ENCODE data around the gene POLE4. TPM values are rescaled to one million over a fixed set of nuclear protein-coding genes. Genes with fewer than 3 reads are reported as not detected.

Gene POLE4
- polyA plus RNA-seq, 1 of the 3 experiments (the other 2 are of a cell fraction) = 42.1 TPM

DNA sequence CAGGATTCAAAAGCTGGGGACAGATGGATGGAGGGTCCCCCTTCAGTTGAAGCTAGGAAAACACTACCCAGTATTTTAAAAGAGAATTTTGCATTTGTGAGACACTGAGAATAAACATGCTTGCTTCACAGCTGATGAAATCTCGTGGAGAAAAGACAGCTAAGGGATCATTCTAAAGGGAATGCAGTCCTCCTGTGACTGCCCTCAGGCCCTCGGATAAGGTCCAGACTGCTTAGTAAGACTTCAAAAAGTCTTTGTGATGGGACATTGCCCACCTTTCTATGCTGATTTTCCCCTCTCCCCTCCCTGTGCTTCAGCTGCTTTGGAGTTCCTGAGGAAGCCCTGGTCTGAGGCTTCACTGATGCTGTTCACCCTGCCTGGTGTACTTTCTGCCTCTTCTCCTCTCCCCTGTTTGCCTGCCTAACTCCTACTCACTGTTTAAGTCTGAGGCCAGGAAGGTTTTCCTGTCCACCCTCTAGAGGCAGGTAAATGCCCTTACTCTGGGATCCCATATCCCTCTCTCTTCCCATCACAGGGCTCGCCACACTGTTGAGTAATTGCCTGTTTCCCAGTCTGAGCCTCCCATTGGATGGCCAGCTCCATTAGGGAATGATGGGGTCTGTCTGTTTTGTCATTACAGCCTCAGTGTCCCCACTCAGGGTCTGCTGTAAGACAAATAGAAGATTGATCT is 26.6 kb downstream of the POLE4 start:
- POLR2A ChIA-PET = interaction anchor here (0.7 kb wide), 1 partner anchor 18 kb away, joined by 3 read pairs; no protein-coding TSS in a partner anchor
- Histone ChIP-seq H3K9me2 (no peaks in the 10 kb centered on the region), H3K79me2 (ENCODE audit: insufficient read depth) (no peaks in the 10 kb centered on the region), H3K9ac (no peak overlapping the region), H3K4me2 (no peak overlapping the region), H3K27me3 (ENCODE audit: insufficient read depth) (no peaks in the 10 kb centered on the region), H3K9me3 (no peaks in the 10 kb centered on the region), H2AFZ (ENCODE audit: low read depth) (no peak overlapping the region), H4K20me1 (ENCODE audit: insufficient read depth) (no peaks in the 10 kb centered on the region), H3K36me3 (replicated peaks in 1 of 2; ENCODE audit: control insufficient read depth in 1 of 2, insufficient read depth in 2 of 2, low read length in 1 of 2) (no peaks in the 10 kb centered on the region), H3K4me3 (ENCODE audit: low read depth in 2 of 2, low read length in 1 of 2) (no peak overlapping the region), H3F3A (replicated peaks; ENCODE audit: insufficient read depth) (no peaks in the 10 kb centered on the region), H3K4me1 (ENCODE audit: control insufficient read depth in 1 of 2, insufficient read depth in 2 of 2, low read depth in 1 of 2, low read length in 1 of 2) (peaks cover 0 to 24% of the 10 kb centered on the region in 2 experiments; a peak in 2 of 4 replicates), H3K27ac (ENCODE audit: low read depth in 2 of 2, low read length in 1 of 2) (no peak overlapping the region; a peak in 1 of 4 replicates)
- TF ChIP-seq, protein P1, sequence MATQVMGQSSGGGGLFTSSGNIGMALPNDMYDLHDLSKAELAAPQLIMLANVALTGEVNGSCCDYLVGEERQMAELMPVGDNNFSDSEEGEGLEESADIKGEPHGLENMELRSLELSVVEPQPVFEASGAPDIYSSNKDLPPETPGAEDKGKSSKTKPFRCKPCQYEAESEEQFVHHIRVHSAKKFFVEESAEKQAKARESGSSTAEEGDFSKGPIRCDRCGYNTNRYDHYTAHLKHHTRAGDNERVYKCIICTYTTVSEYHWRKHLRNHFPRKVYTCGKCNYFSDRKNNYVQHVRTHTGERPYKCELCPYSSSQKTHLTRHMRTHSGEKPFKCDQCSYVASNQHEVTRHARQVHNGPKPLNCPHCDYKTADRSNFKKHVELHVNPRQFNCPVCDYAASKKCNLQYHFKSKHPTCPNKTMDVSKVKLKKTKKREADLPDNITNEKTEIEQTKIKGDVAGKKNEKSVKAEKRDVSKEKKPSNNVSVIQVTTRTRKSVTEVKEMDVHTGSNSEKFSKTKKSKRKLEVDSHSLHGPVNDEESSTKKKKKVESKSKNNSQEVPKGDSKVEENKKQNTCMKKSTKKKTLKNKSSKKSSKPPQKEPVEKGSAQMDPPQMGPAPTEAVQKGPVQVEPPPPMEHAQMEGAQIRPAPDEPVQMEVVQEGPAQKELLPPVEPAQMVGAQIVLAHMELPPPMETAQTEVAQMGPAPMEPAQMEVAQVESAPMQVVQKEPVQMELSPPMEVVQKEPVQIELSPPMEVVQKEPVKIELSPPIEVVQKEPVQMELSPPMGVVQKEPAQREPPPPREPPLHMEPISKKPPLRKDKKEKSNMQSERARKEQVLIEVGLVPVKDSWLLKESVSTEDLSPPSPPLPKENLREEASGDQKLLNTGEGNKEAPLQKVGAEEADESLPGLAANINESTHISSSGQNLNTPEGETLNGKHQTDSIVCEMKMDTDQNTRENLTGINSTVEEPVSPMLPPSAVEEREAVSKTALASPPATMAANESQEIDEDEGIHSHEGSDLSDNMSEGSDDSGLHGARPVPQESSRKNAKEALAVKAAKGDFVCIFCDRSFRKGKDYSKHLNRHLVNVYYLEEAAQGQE (IDR thresholded peaks at IDR 0.05; ENCODE audit: low read depth, low read length) = no peak
- no peak for TF ChIP-seq RXRA (IDR thresholded peaks at IDR 0.05; ENCODE audit: borderline replicate concordance, low read depth)
- no peak for TF ChIP-seq TAF1 (IDR thresholded peaks at IDR 0.05; ENCODE audit: borderline replicate concordance, low read depth, low read length)
- TF ChIP-seq GATA2 (CRISPR knock-in tag; IDR thresholded peaks at IDR 0.05) = no peak
- TF ChIP-seq, protein P2, sequence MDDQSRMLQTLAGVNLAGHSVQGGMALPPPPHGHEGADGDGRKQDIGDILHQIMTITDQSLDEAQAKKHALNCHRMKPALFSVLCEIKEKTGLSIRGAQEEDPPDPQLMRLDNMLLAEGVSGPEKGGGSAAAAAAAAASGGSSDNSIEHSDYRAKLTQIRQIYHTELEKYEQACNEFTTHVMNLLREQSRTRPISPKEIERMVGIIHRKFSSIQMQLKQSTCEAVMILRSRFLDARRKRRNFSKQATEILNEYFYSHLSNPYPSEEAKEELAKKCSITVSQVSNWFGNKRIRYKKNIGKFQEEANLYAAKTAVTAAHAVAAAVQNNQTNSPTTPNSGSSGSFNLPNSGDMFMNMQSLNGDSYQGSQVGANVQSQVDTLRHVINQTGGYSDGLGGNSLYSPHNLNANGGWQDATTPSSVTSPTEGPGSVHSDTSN (IDR thresholded peaks at IDR 0.05) = no peak
- no peak for TF ChIP-seq JUND (IDR thresholded peaks at IDR 0.05)
- CTCF ChIA-PET = interaction anchor here (0.8 to 4.7 kb wide), 7 partner anchors 9 to 271 kb away, joined by 3 to 33 read pairs (median 4); no protein-coding TSS in a partner anchor
- peak; percentile 11 for DNase-seq
- 61% methylated on average over 3 of the region's 3 CpGs for WGBS (ENCODE audit: low lambda C conversion rate)

DNA sequence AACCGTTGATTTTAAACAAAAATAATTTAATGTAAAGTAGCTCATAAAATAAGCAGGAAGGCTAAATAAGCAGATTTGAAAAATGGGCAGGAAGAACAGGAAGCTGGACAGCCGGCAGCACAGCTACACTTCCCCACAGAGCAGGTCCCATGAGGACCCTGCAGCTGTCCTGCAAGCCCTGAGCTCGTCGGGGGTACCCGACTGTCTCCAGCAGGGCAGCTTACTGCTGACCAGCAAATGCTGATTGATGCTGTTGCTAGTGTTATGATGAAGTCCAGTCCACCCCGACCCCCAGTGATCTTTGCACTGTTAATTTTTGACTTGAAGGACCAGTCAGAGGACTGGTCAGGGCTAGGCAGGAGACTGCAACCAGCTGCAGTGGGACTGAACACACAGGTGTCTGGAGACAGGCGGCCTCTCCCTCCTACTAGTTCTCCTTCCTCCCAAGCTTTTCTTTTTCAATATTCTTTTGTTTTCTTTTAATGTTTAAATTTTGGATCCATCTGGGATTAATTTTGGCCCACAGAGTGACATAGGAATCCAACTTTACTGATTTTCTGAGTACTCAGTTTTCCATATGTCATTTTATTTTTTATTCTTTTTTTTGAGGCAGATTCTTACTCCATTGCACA is 27.7 kb downstream of the POLE4 start:
- POLR2A ChIA-PET = no interaction called here
- Histone ChIP-seq H3K4me2 (no peak overlapping the region), H3K4me1 (ENCODE audit: control insufficient read depth in 1 of 2, insufficient read depth in 2 of 2, low read depth in 1 of 2, low read length in 1 of 2) (peaks cover 0 to 24% of the 10 kb centered on the region in 2 experiments; a peak in 2 of 4 replicates), H3K9me3 (no peaks in the 10 kb centered on the region), H3K9ac (no peak overlapping the region), H3K9me2 (no peaks in the 10 kb centered on the region), H3K79me2 (ENCODE audit: insufficient read depth) (no peaks in the 10 kb centered on the region), H2AFZ (ENCODE audit: low read depth) (no peak overlapping the region), H3K4me3 (ENCODE audit: low read depth in 2 of 2, low read length in 1 of 2) (no peak overlapping the region), H3K27me3 (ENCODE audit: insufficient read depth) (no peaks in the 10 kb centered on the region), H3F3A (replicated peaks; ENCODE audit: insufficient read depth) (no peaks in the 10 kb centered on the region), H4K20me1 (ENCODE audit: insufficient read depth) (no peaks in the 10 kb centered on the region), H3K27ac (ENCODE audit: low read depth in 2 of 2, low read length in 1 of 2) (no peak overlapping the region), H3K36me3 (replicated peaks in 1 of 2; ENCODE audit: control insufficient read depth in 1 of 2, insufficient read depth in 2 of 2, low read length in 1 of 2) (no peaks in the 10 kb centered on the region)
- WGBS (ENCODE audit: low lambda C conversion rate) = 67% methylated on average over 3 of the region's 7 CpGs
- DNase-seq = peak; percentile 10
- TF ChIP-seq CHD2 (IDR thresholded peaks at IDR 0.05; ENCODE audit: low read length, partially characterized antibody) (no peak), TAF1 (IDR thresholded peaks at IDR 0.05; ENCODE audit: borderline replicate concordance, low read depth, low read length) (no peak), ELF1 (IDR thresholded peaks at IDR 0.05) (no peak), SIN3A (IDR thresholded peaks at IDR 0.05; ENCODE audit: borderline replicate concordance, low read depth, low read length) (no peak), SMC3 (IDR thresholded peaks at IDR 0.05; ENCODE audit: low read depth, low read length) (no peak), RFX5 (IDR thresholded peaks at IDR 0.05; ENCODE audit: low read length) (no peak), FOSL2 (IDR thresholded peaks at IDR 0.05; ENCODE audit: borderline replicate concordance, low read depth) (no peak), MXI1 (IDR thresholded peaks at IDR 0.05; ENCODE audit: low read depth, low read length) (no peak), EP300 (IDR thresholded peaks at IDR 0.05; ENCODE audit: borderline replicate concordance in 1 of 2, low read depth in 1 of 2, low read length in 1 of 2) (no peak), FOXM1 (IDR thresholded peaks at IDR 0.05; ENCODE audit: low read depth) (no peak)
- TF ChIP-seq, protein P3, sequence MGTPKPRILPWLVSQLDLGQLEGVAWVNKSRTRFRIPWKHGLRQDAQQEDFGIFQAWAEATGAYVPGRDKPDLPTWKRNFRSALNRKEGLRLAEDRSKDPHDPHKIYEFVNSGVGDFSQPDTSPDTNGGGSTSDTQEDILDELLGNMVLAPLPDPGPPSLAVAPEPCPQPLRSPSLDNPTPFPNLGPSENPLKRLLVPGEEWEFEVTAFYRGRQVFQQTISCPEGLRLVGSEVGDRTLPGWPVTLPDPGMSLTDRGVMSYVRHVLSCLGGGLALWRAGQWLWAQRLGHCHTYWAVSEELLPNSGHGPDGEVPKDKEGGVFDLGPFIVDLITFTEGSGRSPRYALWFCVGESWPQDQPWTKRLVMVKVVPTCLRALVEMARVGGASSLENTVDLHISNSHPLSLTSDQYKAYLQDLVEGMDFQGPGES (IDR thresholded peaks at IDR 0.05; ENCODE audit: low read depth, low read length) = no peak
- TF ChIP-seq, protein P4, sequence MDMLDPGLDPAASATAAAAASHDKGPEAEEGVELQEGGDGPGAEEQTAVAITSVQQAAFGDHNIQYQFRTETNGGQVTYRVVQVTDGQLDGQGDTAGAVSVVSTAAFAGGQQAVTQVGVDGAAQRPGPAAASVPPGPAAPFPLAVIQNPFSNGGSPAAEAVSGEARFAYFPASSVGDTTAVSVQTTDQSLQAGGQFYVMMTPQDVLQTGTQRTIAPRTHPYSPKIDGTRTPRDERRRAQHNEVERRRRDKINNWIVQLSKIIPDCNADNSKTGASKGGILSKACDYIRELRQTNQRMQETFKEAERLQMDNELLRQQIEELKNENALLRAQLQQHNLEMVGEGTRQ (IDR thresholded peaks at IDR 0.05; ENCODE audit: borderline replicate concordance, low read depth, low read length) = no peak
- TF ChIP-seq, protein P5, sequence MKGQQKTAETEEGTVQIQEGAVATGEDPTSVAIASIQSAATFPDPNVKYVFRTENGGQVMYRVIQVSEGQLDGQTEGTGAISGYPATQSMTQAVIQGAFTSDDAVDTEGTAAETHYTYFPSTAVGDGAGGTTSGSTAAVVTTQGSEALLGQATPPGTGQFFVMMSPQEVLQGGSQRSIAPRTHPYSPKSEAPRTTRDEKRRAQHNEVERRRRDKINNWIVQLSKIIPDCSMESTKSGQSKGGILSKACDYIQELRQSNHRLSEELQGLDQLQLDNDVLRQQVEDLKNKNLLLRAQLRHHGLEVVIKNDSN (IDR thresholded peaks at IDR 0.05; ENCODE audit: borderline replicate concordance, low read depth) = no peak
- CTCF ChIA-PET = interaction anchor here (1.0 to 4.7 kb wide), 2 partner anchors 66 to 78 kb away, joined by 3 to 33 read pairs; no protein-coding TSS in a partner anchor
